Upper lobe of right lung (tissue), 1 donor: ENCODE results near the gene GPR137B. TPM values are rescaled to one million over a fixed set of nuclear protein-coding genes. Genes with fewer than 3 reads are reported as not detected.

Experiments
- ATAC-seq: fragments of 200-7000 bp; cut with Tn5 transposase; one replicate; pipeline ENCODE4 v1.9.1; 2020; ENCODE audit warnings: mild to moderate bottlenecking, moderate library complexity
- DNase-seq: peaks from one replicate; pipeline ENCODE4 v3.0.0-alpha.2; 2020
- H3K27ac ChIP-seq: fragments of 200-600 bp; one replicate; pipeline ENCODE4 v1.8.0; 2022
- H3K27me3 ChIP-seq: fragments of 200-600 bp; one replicate; pipeline ENCODE4 v1.8.0; 2022; ENCODE audit warnings: mild to moderate bottlenecking
- H3K36me3 ChIP-seq: fragments of 200-600 bp; one replicate; pipeline ENCODE4 v1.8.0; 2022
- H3K4me1 ChIP-seq: fragments of 200-600 bp; one replicate; pipeline ENCODE4 v1.8.0; 2022
- H3K4me3 ChIP-seq: fragments of 200-600 bp; one replicate; pipeline ENCODE4 v1.8.0; 2022; ENCODE audit warnings: mild to moderate bottlenecking
- H3K9me3 ChIP-seq: fragments of 200-600 bp; one replicate; pipeline ENCODE4 v1.8.0; 2022
- CTCF ChIP-seq: fragments of 200-600 bp; IDR thresholded peaks from one replicate; pipeline ENCODE4 v1.8.0; 2022; ENCODE audit warnings: antibody characterized with exemption
- intact Hi-C: fragments of 100-400 bp; cut with DNase I; formaldehyde crosslinking; loops from one replicate; pipeline ENCODE4 v1.11.0; 2022
- total RNA-seq: library from RNA; stranded (reverse); fragmentation: NEBNext Ultra II Directional; extraction: Animal tissue kit (Norgen Biotek cat#: 25700); gene quantifications from one replicate; pipeline ENCODE4 v1.2.1, GENCODE V29; 2021
- donor health status: DM: no; HTN: yes; CAD: no; lungs with severe emphysema.

The GPR137B gene
- total RNA-seq, 1 donor from 2014 or later: 26.5 TPM

- no peak for TF ChIP-seq CTCF
- ATAC-seq (no peak), DNase-seq (no peak)
- intact Hi-C loops: no loop called here
- Histone ChIP-seq H3K4me3 (no peak overlapping the region), H3K27ac (no peak overlapping the region), H3K27me3 (no peaks in the 10 kb centered on the region), H3K9me3 (no peaks in the 10 kb centered on the region), H3K36me3 (no peaks in the 10 kb centered on the region), H3K4me1 (no peaks in the 10 kb centered on the region)
Measured at GRCh38 chr1:236137285-236137852, 5.0 kb upstream of the GPR137B start.

GRCh38 chr1:236139495-236139894 lies 2.8 kb upstream of the GPR137B start:
- Histone ChIP-seq H3K9me3 (no peaks in the 10 kb centered on the region), H3K27me3 (no peaks in the 10 kb centered on the region), H3K27ac (no peak overlapping the region), H3K4me3 (no peak overlapping the region), H3K36me3 (no peaks in the 10 kb centered on the region), H3K4me1 (peaks cover 9% of the 10 kb centered on the region)
- intact Hi-C loops: no loop called here
- no peak for ATAC-seq
- no peak for DNase-seq
- TF ChIP-seq CTCF: no peak

GRCh38 chr1:236140705-236141446 lies 1.5 kb upstream of the GPR137B start:
- Histone ChIP-seq H3K36me3 (no peaks in the 10 kb centered on the region), H3K4me1 (peaks cover 10% of the 10 kb centered on the region), H3K27ac (no peak overlapping the region), H3K4me3 (peak overlapping the region; percentile 71), H3K27me3 (no peaks in the 10 kb centered on the region), H3K9me3 (no peaks in the 10 kb centered on the region)
- TF ChIP-seq CTCF: no peak
- no peak for DNase-seq
- intact Hi-C loops: no loop called here
- ATAC-seq: no peak

GRCh38 chr1:236141447-236142252 lies 689 bp upstream of the GPR137B start:
- peaks cover 10% of the 10 kb centered on the region for H3K4me1 ChIP-seq
- no peak for DNase-seq
- no peaks in the 10 kb centered on the region for H3K27me3 ChIP-seq
- no peak overlapping the region for H3K27ac ChIP-seq
- no peak for TF ChIP-seq CTCF
- H3K36me3 ChIP-seq: no peaks in the 10 kb centered on the region
- H3K4me3 ChIP-seq: peak overlapping the region; percentile 71
- intact Hi-C loops: no loop called here
- no peaks in the 10 kb centered on the region for H3K9me3 ChIP-seq
- ATAC-seq: peak; percentile 12

- Histone ChIP-seq H3K4me1 (peaks cover 10% of the 10 kb centered on the region), H3K36me3 (no peaks in the 10 kb centered on the region), H3K9me3 (no peaks in the 10 kb centered on the region), H3K4me3 (peak overlapping the region; percentile 71), H3K27ac (peak overlapping the region; percentile 58), H3K27me3 (no peaks in the 10 kb centered on the region)
- peak; percentile 50 for ATAC-seq
- no peak for DNase-seq
- intact Hi-C loops: no loop called here
- TF ChIP-seq CTCF: no peak
Measured at GRCh38 chr1:236143104-236143948, 987 bp downstream of the GPR137B start.
